Bronchial epithelial cell (primary cell): Measurements from ENCODE around the gene PDP2. TPM values are rescaled to one million over a fixed set of nuclear protein-coding genes. Genes with fewer than 3 reads are reported as not detected.

Experiments used
- DNase-seq: peaks from one replicate; pipeline ENCODE4 v3.0.0-alpha.2; 2010; ENCODE audit warnings: low read depth
- FAIRE-seq: peaks from 2 replicates; lab custom pipeline; 2011; peaks lifted over from hg19 to GRCh38; lab: Jason Lieb, UNC
- H3K27me3 ChIP-seq: 2 replicates; pipeline ENCODE4 v1.5.1; 2011; ENCODE audit warnings: low read length; ENCODE audit not compliant: control insufficient read depth, insufficient read depth
- H3K36me3 ChIP-seq: 2 replicates; pipeline ENCODE4 v1.5.1; 2011; ENCODE audit warnings: low read length; ENCODE audit not compliant: control insufficient read depth, insufficient read depth
- H3K4me3 ChIP-seq: 2 replicates; pipeline ENCODE4 v1.5.1; 2011; ENCODE audit warnings: mild to moderate bottlenecking, low read depth, low read length, control low read depth
- total RNA-seq: library from RNA; depleted of rRNA; stranded (reverse); fragments of >200 nt; gene quantifications from 2 replicates; pipeline ENCODE4 v1.2.1, GENCODE V29; 2014
- TF ChIP-seq, protein P1 (sequence below): IDR thresholded peaks from 2 replicates; pipeline ENCODE4 v1.5.1; 2011; ENCODE audit warnings: mild to moderate bottlenecking, moderate library complexity, low read length, control low read depth, inconsistent platforms; ENCODE audit not compliant: insufficient read depth, severe bottlenecking

Gene PDP2
- total RNA-seq, 1 donor from 2014 or later, result 9.0 TPM

DNA sequence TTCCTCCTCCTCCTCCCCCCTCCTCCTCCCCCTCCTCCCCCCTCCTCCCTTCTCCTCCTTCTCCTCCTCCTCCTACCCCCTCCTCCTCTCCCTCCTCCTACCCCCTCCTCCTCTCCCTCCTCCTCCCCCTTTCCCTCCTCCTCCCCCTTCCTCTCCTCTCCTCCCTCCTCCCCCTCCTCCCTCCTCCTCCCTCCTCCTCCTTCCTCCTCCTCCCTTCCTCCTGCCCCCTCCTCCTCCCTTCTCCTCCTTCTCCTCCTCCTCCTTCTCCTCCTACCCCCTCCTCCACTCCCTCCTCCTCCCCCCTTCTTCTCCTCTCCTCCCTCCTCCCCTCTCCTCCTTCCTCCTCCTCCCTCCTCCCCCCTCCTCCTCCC lies 6.6 kb upstream of the PDP2 start:
- Histone ChIP-seq H3K4me3 (no peak overlapping the region), H3K36me3 (no peaks in the 10 kb centered on the region), H3K27me3 (no peaks in the 10 kb centered on the region)
- FAIRE-seq, result no peak
- no peak for DNase-seq
- TF ChIP-seq, protein P1, sequence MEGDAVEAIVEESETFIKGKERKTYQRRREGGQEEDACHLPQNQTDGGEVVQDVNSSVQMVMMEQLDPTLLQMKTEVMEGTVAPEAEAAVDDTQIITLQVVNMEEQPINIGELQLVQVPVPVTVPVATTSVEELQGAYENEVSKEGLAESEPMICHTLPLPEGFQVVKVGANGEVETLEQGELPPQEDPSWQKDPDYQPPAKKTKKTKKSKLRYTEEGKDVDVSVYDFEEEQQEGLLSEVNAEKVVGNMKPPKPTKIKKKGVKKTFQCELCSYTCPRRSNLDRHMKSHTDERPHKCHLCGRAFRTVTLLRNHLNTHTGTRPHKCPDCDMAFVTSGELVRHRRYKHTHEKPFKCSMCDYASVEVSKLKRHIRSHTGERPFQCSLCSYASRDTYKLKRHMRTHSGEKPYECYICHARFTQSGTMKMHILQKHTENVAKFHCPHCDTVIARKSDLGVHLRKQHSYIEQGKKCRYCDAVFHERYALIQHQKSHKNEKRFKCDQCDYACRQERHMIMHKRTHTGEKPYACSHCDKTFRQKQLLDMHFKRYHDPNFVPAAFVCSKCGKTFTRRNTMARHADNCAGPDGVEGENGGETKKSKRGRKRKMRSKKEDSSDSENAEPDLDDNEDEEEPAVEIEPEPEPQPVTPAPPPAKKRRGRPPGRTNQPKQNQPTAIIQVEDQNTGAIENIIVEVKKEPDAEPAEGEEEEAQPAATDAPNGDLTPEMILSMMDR, result no peak

DNA sequence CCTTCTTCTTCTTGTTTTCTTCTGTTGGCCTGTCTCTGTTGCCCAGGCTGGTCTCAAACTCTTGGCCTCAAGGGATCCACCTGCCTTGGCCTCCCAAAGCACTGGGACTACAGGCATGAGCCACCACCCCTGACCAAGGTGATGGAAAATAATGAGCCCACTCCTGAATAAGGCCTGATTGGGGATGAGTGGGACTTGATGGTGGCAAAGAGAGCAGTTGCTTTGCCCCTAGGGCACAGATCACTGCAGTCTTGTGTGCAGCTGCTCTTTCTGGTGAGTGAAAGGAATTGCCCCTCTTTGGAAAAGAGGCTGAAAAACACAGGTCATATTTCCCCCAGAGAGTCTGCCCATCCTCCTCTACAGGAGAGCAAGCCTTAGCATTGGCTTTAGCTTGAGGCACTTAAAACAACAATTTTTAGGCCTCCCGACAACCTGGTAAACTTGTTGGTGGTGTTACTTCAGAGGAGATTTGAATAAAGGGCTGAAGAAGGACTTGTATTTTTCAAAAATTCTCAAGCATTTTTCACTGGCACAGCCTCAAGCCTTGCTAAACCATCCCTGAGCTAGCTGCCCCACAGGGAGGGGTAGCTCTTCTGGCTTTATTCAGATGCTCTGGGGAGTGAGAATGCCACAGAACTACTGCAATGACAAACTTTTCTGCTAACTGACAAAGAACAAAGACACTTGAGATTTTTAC lies 6.1 kb upstream of the PDP2 start:
- TF ChIP-seq, protein P1, result no peak
- Histone ChIP-seq H3K36me3 (no peaks in the 10 kb centered on the region), H3K27me3 (no peaks in the 10 kb centered on the region), H3K4me3 (no peak overlapping the region)
- DNase-seq (no peak), FAIRE-seq (no peak)

GRCh38 chr16:66878067-66878466 lies 2.2 kb upstream of the PDP2 start:
- TF ChIP-seq, protein P1, result no peak
- FAIRE-seq (no peak), DNase-seq (no peak)
- Histone ChIP-seq H3K36me3 (no peaks in the 10 kb centered on the region), H3K4me3 (no peak overlapping the region), H3K27me3 (no peaks in the 10 kb centered on the region)

DNA sequence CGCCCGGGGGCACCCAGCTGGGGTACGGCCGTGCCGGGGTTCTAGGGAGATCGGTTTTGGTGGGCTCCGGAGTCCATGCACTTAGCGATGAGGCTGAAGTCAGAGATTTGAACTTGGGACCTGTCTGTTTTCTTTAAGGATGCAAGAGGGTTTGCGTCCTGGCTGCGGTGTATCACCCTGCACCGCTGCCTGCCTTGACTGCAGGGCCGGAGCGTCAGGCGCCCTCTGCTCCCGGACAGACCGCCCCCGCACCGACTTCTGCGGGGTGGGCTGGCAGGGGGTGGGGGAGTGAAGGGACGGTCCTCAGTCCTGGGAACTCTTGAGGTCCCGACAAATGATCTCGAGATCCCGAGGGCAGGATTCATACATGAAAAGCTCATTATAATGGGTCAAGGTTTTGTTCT lies 701 bp downstream of the PDP2 start:
- no peaks in the 10 kb centered on the region for H3K27me3 ChIP-seq

GRCh38 chr16:66881560-66881959 lies 1.2 kb downstream of the PDP2 start:
- no peak for FAIRE-seq
- TF ChIP-seq, protein P1, result no peak
- peak overlapping the region; percentile 95 for H3K4me3 ChIP-seq

More for the DNA sequence above, 701 bp downstream of the PDP2 start:
- Histone ChIP-seq H3K4me3 (peak overlapping the region; percentile 95), H3K36me3 (peaks cover 10% of the 10 kb centered on the region)
- FAIRE-seq (no peak), DNase-seq (no peak)
- TF ChIP-seq, protein P1, result no peak

More at GRCh38 chr16:66881560-66881959, 1.2 kb downstream of the PDP2 start:
- Histone ChIP-seq H3K27me3 (no peaks in the 10 kb centered on the region), H3K36me3 (peaks cover 10% of the 10 kb centered on the region)
- no peak for DNase-seq
